Smooth muscle cell (in vitro differentiated cells): ENCODE data around the gene IL17D. TPM values are rescaled to one million over a fixed set of nuclear protein-coding genes. Genes with fewer than 3 reads are reported as not detected.
"Not testable (repeated sequence)": the region's sequence is repeated elsewhere in the genome, so short reads cannot be mapped to it uniquely, and the experiment has no call there.

Experiments used
- DNase-seq: peaks from one replicate; lab custom pipeline; 2025; ENCODE audit not compliant: unreplicated experiment; lab: John Stamatoyannopoulos, UW
- H2AFZ ChIP-seq: fragments of 200-600 bp; sonication (generic); 2 replicates; pipeline ENCODE4 v1.6.0; 2016; ENCODE audit warnings: antibody characterized with exemption, low read depth, mild to moderate bottlenecking
- H3F3A ChIP-seq: fragments of 200-600 bp; sonication (generic); 2 replicates; pipeline ENCODE4 v1.6.0; 2017; ENCODE audit warnings: antibody characterized with exemption, low read depth
- H3K27ac ChIP-seq: fragments of 200-600 bp; sonication (generic); 2 replicates; pipeline ENCODE4 v1.5.1; 2016; ENCODE audit warnings: low read depth, mild to moderate bottlenecking
- H3K27me3 ChIP-seq: fragments of 200-600 bp; sonication (generic); 2 replicates; pipeline ENCODE4 v1.6.1; 2016; ENCODE audit warnings: low read depth, mild to moderate bottlenecking
- H3K36me3 ChIP-seq: fragments of 200-600 bp; sonication (generic); 2 replicates; pipeline ENCODE4 v1.5.1; 2016; ENCODE audit warnings: low read depth
- H3K4me1 ChIP-seq: fragments of 200-600 bp; sonication (generic); 2 replicates; pipeline ENCODE4 v1.5.1; 2016; ENCODE audit warnings: low read depth
- H3K4me2 ChIP-seq: fragments of 200-600 bp; sonication (generic); 2 replicates; pipeline ENCODE4 v1.6.0; 2016; ENCODE audit warnings: mild to moderate bottlenecking
- H3K4me3 ChIP-seq: fragments of 200-600 bp; sonication (generic); 2 replicates; pipeline ENCODE4 v1.5.1; 2016; ENCODE audit warnings: mild to moderate bottlenecking
- H3K79me2 ChIP-seq: fragments of 200-600 bp; sonication (generic); 2 replicates; pipeline ENCODE4 v1.6.0; 2016; ENCODE audit warnings: low read depth, mild to moderate bottlenecking
- H3K9ac ChIP-seq: fragments of 200-600 bp; sonication (generic); 2 replicates; pipeline ENCODE4 v1.6.0; 2016; ENCODE audit warnings: low read depth
- H3K9me3 ChIP-seq: fragments of 200-600 bp; sonication (generic); replicated peaks from 2 replicates; pipeline ENCODE4 v1.5.1; 2016; ENCODE audit warnings: low read depth
- H4K20me1 ChIP-seq: fragments of 200-600 bp; sonication (generic); 2 replicates; pipeline ENCODE4 v1.6.0; 2016; ENCODE audit warnings: low read depth
- WGBS: methylation state at CpG from one replicate; pipeline ENCODE4 v1.1.7; 2016; ENCODE audit warnings: low lambda C conversion rate; 5-methylcytosine and 5-hydroxymethylcytosine counted together
- polyA plus RNA-seq: library from polyadenylated mRNA; unstranded; fragments of >200 nt; fragmentation: Nextera tagmentation; extraction: Ambion mirVana; gene quantifications from 2 replicates; pipeline ENCODE4 v1.2.1, GENCODE V29; 2016
- total RNA-seq: library from RNA; depleted of rRNA; stranded (reverse); fragments of >200 nt; gene quantifications from 2 replicates; pipeline ENCODE4 v1.2.3, GENCODE V29; 2014
- TF ChIP-seq, protein P1 (sequence below): fragments of 200-600 bp; sonication (generic); IDR thresholded peaks from 2 replicates; pipeline ENCODE4 v1.5.1; 2017; ENCODE audit warnings: borderline replicate concordance, mild to moderate bottlenecking, antibody characterized with exemption; ENCODE audit not compliant: insufficient read depth, poor library complexity, severe bottlenecking

The IL17D gene
- total and polyA plus RNA-seq, 2 experiments from 2014 or later: 4.1 to 7.0 TPM

DNA sequence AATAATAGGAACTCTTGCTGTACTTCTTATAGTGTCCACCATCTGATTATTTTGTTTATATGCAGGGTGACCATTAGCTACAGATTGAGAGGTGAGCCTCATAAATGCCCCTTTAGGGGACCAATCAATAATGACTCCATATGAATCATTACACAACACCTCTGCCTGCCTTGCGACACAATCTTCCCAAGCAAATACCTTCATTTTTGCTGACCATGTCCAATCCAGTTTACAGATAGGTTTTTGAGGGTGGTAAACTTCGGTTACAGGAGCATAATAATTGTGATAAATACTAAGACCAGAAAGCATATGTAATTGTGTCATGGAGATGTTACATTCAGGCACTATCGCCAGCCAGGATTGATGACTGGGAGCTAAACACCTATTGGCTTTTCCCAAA is 23.6 kb upstream of the IL17D start:
- no peaks in the 10 kb centered on the region for H3K36me3 ChIP-seq
- no peak overlapping the region for H3K4me2 ChIP-seq
- no peaks in the 10 kb centered on the region for H4K20me1 ChIP-seq
- 76% methylated on average over 3 of the region's 3 CpGs for WGBS
- no peaks in the 10 kb centered on the region for H3K27me3 ChIP-seq
- no peak overlapping the region for H3K27ac ChIP-seq
- DNase-seq: no peak
- no peak overlapping the region for H2AFZ ChIP-seq
- no peak overlapping the region for H3K9ac ChIP-seq
- H3K4me3 ChIP-seq: no peak overlapping the region
- no peaks in the 10 kb centered on the region for H3F3A ChIP-seq
- TF ChIP-seq, protein P1, sequence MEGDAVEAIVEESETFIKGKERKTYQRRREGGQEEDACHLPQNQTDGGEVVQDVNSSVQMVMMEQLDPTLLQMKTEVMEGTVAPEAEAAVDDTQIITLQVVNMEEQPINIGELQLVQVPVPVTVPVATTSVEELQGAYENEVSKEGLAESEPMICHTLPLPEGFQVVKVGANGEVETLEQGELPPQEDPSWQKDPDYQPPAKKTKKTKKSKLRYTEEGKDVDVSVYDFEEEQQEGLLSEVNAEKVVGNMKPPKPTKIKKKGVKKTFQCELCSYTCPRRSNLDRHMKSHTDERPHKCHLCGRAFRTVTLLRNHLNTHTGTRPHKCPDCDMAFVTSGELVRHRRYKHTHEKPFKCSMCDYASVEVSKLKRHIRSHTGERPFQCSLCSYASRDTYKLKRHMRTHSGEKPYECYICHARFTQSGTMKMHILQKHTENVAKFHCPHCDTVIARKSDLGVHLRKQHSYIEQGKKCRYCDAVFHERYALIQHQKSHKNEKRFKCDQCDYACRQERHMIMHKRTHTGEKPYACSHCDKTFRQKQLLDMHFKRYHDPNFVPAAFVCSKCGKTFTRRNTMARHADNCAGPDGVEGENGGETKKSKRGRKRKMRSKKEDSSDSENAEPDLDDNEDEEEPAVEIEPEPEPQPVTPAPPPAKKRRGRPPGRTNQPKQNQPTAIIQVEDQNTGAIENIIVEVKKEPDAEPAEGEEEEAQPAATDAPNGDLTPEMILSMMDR: no peak
- H3K4me1 ChIP-seq: peaks cover 15% of the 10 kb centered on the region
- no peaks in the 10 kb centered on the region for H3K79me2 ChIP-seq
- H3K9me3 ChIP-seq: no peaks in the 10 kb centered on the region

DNA sequence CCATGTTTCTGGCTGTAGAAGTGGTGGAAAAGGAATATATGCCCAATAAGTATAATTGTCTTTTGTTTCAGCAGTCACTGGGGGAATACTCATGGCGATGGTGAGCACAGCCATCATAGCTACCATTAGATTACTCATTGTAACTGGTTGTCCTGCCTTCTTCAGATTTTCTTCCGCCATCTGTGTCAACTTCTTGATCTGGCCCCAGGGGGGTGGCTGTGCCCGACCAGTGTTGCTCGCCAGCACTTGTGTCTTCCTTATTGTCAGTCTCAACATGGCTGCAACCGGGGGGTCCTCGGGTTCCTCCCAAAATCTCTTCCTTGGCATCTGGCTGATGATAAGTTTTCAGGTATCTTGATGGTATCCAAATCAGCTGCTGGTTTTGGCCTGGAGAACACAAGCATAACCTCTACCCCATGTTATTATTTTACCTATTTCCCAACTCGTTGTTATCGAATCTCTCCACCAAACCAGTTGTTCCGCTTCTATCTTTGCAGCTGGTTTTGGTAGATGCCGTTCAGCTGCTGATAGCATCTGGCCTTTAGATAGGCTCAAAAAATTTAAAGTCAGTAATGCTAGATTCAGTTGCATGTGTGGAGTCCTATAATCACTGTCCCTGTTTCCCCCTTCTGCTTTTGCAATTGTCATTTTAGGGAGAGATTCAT is 23.0 kb upstream of the IL17D start:
- H2AFZ ChIP-seq: no peak overlapping the region
- no peaks in the 10 kb centered on the region for H4K20me1 ChIP-seq
- H3K27me3 ChIP-seq: no peaks in the 10 kb centered on the region
- no peak for DNase-seq
- peaks cover 15% of the 10 kb centered on the region for H3K4me1 ChIP-seq
- H3K36me3 ChIP-seq: no peaks in the 10 kb centered on the region
- H3K9me3 ChIP-seq: no peaks in the 10 kb centered on the region
- H3K27ac ChIP-seq: no peak overlapping the region
- no peak overlapping the region for H3K4me2 ChIP-seq
- TF ChIP-seq, protein P1: no peak
- H3K79me2 ChIP-seq: no peaks in the 10 kb centered on the region
- H3K4me3 ChIP-seq: no peak overlapping the region
- H3K9ac ChIP-seq: no peak overlapping the region
- no peaks in the 10 kb centered on the region for H3F3A ChIP-seq
- 90% methylated on average over 10 of the region's 10 CpGs for WGBS

DNA sequence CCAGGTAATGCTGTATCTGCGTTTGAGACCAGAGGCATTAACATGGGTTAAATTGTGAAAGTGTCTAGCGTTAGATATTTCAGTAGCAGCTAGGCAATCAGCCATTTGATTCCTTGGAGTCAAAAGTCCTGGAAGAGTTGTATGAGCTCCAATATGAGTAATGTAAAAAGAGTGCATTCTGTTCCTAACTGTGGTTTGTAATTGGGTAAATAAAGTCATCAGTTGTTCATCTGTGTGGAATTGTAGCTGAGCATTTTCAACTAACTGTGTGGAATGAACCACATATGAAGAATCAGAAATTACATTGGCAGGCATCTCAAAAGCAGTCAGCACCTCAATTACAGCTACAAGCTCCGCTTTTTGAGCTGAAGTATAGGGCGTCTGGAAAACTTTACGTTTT is 22.0 kb upstream of the IL17D start:
- not testable (repeated sequence) for DNase-seq, H3K27ac ChIP-seq, H3K4me3 ChIP-seq, H3F3A ChIP-seq, H2AFZ ChIP-seq, H3K9ac ChIP-seq, H4K20me1 ChIP-seq, H3K9me3 ChIP-seq, H3K4me2 ChIP-seq, H3K79me2 ChIP-seq, H3K36me3 ChIP-seq, H3K27me3 ChIP-seq
- WGBS: 61% methylated on average over 5 of the region's 5 CpGs
- H3K4me1 ChIP-seq: peaks cover 15% of the 10 kb centered on the region

DNA sequence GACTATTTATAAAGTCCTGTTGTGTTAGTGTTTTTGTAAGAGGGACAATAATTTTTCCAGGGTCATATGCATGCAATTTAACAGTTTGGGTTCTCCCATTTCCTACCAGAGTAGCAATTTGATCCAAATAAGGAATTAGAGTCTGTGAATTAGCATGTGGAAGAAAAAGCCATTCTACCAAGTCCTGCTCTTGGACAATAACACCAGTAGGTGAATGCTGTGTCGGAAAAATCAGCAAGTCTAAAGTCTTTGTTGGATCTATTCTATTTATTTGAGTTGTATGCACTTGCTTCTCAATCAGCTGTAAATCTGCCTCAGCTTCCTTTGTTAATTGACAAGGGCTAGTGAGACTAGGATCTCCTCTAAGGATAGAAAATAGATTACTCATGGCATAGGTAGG is 21.4 kb upstream of the IL17D start:
- H2AFZ ChIP-seq: no peak overlapping the region
- peaks cover 15% of the 10 kb centered on the region for H3K4me1 ChIP-seq
- H3K9me3 ChIP-seq: no peaks in the 10 kb centered on the region
- no peaks in the 10 kb centered on the region for H3F3A ChIP-seq
- H3K4me3 ChIP-seq: no peak overlapping the region
- no peaks in the 10 kb centered on the region for H3K27me3 ChIP-seq
- no peaks in the 10 kb centered on the region for H4K20me1 ChIP-seq
- H3K79me2 ChIP-seq: no peaks in the 10 kb centered on the region
- H3K4me2 ChIP-seq: no peak overlapping the region
- H3K36me3 ChIP-seq: no peaks in the 10 kb centered on the region
- no peak for DNase-seq
- TF ChIP-seq, protein P1: no peak
- H3K9ac ChIP-seq: no peak overlapping the region
- no peak overlapping the region for H3K27ac ChIP-seq
- WGBS: 83% methylated on average over 1 of the region's 1 CpG
